Measurements from ENCODE around the gene MEIOSIN. TPM values are rescaled to one million over a fixed set of nuclear protein-coding genes. Genes with fewer than 3 reads are reported as not detected.

The MEIOSIN gene
- total RNA-seq, 1 experiment from 2014 or later: not detected

- DNase-seq: no peak
- Mint-ChIP-seq H3K4me1 (ENCODE audit: low read depth, unreplicated experiment) (no peaks in the 10 kb centered on the region), H3K9me3 (ENCODE audit: low read depth, unreplicated experiment) (no peaks in the 10 kb centered on the region), H3K4me3 (ENCODE audit: low read depth, unreplicated experiment) (no peak overlapping the region), H3K27me3 (ENCODE audit: unreplicated experiment) (peaks cover 21% of the 10 kb centered on the region), H3K36me3 (ENCODE audit: insufficient read depth, unreplicated experiment) (peaks cover 5% of the 10 kb centered on the region), H3K27ac (ENCODE audit: unreplicated experiment) (no peak overlapping the region)
- CTCF ChIA-PET: no interaction called here
- intact Hi-C loops (cut with micrococcal nuclease; ENCODE audit: unreplicated experiment): no loop called here
- no TSS peak for BruUV-seq (replicated peaks)
- TF ChIP-seq, protein P1, sequence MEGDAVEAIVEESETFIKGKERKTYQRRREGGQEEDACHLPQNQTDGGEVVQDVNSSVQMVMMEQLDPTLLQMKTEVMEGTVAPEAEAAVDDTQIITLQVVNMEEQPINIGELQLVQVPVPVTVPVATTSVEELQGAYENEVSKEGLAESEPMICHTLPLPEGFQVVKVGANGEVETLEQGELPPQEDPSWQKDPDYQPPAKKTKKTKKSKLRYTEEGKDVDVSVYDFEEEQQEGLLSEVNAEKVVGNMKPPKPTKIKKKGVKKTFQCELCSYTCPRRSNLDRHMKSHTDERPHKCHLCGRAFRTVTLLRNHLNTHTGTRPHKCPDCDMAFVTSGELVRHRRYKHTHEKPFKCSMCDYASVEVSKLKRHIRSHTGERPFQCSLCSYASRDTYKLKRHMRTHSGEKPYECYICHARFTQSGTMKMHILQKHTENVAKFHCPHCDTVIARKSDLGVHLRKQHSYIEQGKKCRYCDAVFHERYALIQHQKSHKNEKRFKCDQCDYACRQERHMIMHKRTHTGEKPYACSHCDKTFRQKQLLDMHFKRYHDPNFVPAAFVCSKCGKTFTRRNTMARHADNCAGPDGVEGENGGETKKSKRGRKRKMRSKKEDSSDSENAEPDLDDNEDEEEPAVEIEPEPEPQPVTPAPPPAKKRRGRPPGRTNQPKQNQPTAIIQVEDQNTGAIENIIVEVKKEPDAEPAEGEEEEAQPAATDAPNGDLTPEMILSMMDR (IDR thresholded peaks at IDR 0.05; ENCODE audit: unreplicated experiment): no peak
Observed at GRCh38 chr19:45739498-45740439, 6.5 kb downstream of the MEIOSIN start.

DNA sequence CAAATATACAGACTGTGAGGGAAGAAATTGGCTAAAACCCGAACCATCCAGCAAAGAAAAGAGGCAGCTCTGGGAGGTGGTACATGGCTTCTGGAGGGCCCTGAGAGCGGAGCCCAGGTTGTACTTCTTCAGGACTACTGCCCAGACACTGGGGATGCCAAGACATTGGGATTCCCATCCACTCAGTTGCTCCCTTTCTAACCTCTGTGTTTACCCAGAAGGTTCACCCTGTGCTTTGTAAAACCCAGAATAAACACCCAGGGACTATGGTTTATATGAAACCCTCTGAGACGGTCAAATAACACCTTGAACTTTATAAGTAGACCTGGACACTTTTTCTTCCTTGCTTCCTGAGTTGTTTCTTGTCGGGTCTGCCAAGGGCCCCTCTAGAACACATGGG, 9.7 kb downstream of the MEIOSIN start:
- no peak for DNase-seq
- Mint-ChIP-seq H3K9me3 (ENCODE audit: low read depth, unreplicated experiment) (no peaks in the 10 kb centered on the region), H3K4me3 (ENCODE audit: low read depth, unreplicated experiment) (no peak overlapping the region), H3K27me3 (ENCODE audit: unreplicated experiment) (peaks cover 53% of the 10 kb centered on the region), H3K36me3 (ENCODE audit: insufficient read depth, unreplicated experiment) (no peaks in the 10 kb centered on the region), H3K27ac (ENCODE audit: unreplicated experiment) (no peak overlapping the region), H3K4me1 (ENCODE audit: low read depth, unreplicated experiment) (no peaks in the 10 kb centered on the region)
- no TSS peak for BruUV-seq (replicated peaks)
- CTCF ChIA-PET: interaction anchor here (1.5 kb wide), 1 partner anchor 11 kb away, joined by 3 read pairs; no protein-coding TSS in a partner anchor
- intact Hi-C loops (cut with micrococcal nuclease; ENCODE audit: unreplicated experiment): no loop called here
- TF ChIP-seq, protein P1 (IDR thresholded peaks at IDR 0.05; ENCODE audit: unreplicated experiment): no peak

GRCh38 chr19:45745606-45746005, 12.4 kb downstream of the MEIOSIN start:
- CTCF ChIA-PET: no interaction called here
- no peak overlapping the region for H3K4me3 Mint-ChIP-seq (ENCODE audit: low read depth, unreplicated experiment)
- peaks cover 56% of the 10 kb centered on the region for H3K27me3 Mint-ChIP-seq (ENCODE audit: unreplicated experiment)
- H3K36me3 Mint-ChIP-seq (ENCODE audit: insufficient read depth, unreplicated experiment): no peaks in the 10 kb centered on the region
- no TSS peak for BruUV-seq (replicated peaks)
- DNase-seq: no peak
- no peak overlapping the region for H3K27ac Mint-ChIP-seq (ENCODE audit: unreplicated experiment)
- intact Hi-C loops (cut with micrococcal nuclease; ENCODE audit: unreplicated experiment): no loop called here
- no peaks in the 10 kb centered on the region for H3K9me3 Mint-ChIP-seq (ENCODE audit: low read depth, unreplicated experiment)
- TF ChIP-seq, protein P1 (IDR thresholded peaks at IDR 0.05; ENCODE audit: unreplicated experiment): no peak
- no peaks in the 10 kb centered on the region for H3K4me1 Mint-ChIP-seq (ENCODE audit: low read depth, unreplicated experiment)

DNA sequence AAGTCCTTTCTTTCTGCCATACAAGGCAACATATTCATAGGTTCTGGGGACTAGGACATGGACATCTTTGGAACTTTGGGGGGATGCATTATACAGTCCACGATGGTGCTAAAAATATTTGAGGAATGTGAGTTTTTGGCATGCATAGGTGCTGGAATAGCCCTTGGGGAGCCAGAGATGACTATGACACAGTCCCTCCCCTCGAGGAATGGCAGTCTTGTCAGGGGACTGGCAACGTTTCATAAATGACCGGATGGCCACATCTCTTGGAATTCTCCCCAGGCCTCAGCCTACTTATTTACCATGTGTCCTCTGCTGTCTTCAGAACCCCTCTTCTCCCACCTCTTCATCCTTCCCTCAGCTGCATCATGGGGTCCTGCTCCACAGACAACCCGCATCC, 13.6 kb downstream of the MEIOSIN start:
- H3K4me1 Mint-ChIP-seq (ENCODE audit: low read depth, unreplicated experiment): no peaks in the 10 kb centered on the region
- H3K4me3 Mint-ChIP-seq (ENCODE audit: low read depth, unreplicated experiment): no peak overlapping the region
- no peak for DNase-seq
- BruUV-seq (replicated peaks): no TSS peak
- peaks cover 56% of the 10 kb centered on the region for H3K27me3 Mint-ChIP-seq (ENCODE audit: unreplicated experiment)
- no peak overlapping the region for H3K27ac Mint-ChIP-seq (ENCODE audit: unreplicated experiment)
- H3K36me3 Mint-ChIP-seq (ENCODE audit: insufficient read depth, unreplicated experiment): no peaks in the 10 kb centered on the region
- TF ChIP-seq, protein P1 (IDR thresholded peaks at IDR 0.05; ENCODE audit: unreplicated experiment): no peak
- intact Hi-C loops (cut with micrococcal nuclease; ENCODE audit: unreplicated experiment): no loop called here
- CTCF ChIA-PET: no interaction called here
- H3K9me3 Mint-ChIP-seq (ENCODE audit: low read depth, unreplicated experiment): no peaks in the 10 kb centered on the region
